Measurements from ENCODE around the gene CLIP4. TPM values are rescaled to one million over a fixed set of nuclear protein-coding genes. Genes with fewer than 3 reads are reported as not detected.
"Not testable (repeated sequence)": the region's sequence is repeated elsewhere in the genome, so short reads cannot be mapped to it uniquely, and the experiment has no call there.

Gene CLIP4
- polyA plus RNA-seq, 4 donors: 13.0 to 22.4 (median 18.2) TPM

DNA sequence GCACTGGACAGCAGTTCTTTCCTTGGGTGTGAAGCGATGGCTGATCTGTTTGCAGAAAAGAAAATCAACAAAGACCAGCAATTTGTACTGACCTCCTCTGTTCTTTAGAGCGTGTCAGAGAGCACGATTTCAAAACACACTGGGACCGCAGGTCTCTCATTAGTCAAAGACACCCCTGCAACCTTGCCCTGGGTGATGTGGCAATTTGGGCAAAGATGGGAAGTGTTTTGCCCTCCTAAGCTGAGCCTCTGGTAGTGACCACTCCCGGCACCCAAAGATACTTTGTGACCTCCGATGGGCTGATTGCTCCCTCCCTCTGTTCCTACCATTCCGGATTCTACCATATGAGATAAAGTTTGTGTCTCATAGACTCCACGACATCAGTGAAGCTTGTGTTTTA lies 18.2 kb upstream of the CLIP4 start:
- DNase-seq (ENCODE audit: low read depth in 4 of 4, low spot score in 3 of 4): no peak

- no peak for DNase-seq (ENCODE audit: low read depth in 4 of 4, low spot score in 3 of 4)
Observed at GRCh38 chr2:29097569-29097968, 17.6 kb upstream of the CLIP4 start.

DNA sequence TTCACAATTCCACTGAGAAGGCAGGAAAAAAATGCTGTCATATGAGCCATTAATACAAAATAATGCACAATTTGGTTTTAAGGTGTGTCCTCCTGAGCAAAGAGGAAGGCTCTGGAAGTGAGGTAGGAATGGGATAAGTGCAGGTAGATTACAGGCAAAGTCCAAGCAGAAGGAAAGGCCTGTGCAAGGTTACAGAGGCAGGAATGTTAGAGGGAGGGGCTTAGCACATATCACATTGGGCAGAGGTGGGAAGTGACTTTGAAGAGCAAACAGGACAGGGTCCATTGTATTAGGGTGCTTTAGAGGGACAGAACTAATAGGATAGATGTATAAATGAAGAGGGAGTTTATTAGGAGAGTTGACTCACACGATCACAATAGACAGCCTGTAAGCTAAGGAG lies 14.7 kb upstream of the CLIP4 start:
- DNase-seq (ENCODE audit: low read depth in 4 of 4, low spot score in 3 of 4): no peak

DNA sequence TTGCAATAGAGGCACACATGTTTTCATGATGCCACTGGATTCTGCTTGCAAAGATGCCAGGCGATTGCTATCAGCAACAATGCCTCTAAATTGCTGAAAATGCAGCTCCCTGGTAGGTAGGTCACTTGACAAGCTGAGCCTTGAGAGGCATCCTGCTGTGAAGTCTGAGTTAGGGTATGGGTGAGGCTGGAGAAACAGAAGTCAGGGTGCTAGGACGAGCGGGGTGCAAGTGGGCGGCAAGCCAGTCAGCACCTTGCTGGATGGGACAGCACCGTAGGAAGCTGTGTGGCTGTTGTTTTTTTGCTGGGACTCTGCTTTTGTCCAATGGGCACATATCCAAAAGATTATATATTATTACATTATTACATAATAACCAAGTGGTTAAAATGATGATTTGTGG lies 10.5 kb upstream of the CLIP4 start:
- no peak for DNase-seq (ENCODE audit: low read depth in 4 of 4, low spot score in 3 of 4)

DNA sequence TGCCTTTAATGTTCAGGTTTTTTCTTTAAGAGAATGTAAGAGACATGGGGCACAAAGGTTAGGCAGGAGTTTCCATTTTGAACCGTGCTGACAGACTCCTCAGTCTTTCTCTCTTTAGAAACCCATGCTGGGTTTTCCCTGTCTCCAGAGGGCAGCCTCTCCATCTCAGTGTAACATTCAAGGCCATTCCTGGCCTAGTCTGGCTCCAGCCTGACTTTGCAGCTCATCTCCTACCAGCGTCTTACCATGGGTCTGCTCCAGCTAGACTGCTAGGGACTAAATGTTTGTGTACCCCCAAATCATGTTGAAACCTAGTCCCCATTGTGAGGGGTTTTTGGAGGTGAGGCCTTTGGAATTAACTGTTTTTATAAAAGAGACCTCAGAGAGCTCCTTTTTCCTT lies 9.8 kb upstream of the CLIP4 start:
- DNase-seq (ENCODE audit: low read depth in 4 of 4, low spot score in 3 of 4): no peak

DNA sequence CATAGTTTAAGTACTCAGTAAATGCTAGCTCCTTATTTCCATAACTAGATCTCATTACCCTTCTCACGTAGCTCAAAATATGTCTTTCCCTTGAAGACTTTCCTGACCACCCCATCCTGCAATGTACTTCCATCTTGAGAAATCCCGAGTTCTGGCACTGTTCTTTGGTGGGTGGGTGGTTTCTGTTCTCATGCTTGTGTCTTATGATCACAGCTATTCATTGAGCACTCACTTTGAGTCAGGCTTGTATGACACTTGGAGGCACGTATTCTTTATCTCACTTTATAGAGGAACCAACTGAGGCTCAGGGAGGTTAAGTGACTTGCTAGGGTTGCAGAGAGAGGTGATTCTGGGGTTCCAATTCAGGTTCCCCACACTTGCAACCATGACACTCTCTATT lies 9.0 kb upstream of the CLIP4 start:
- no peak for DNase-seq (ENCODE audit: low read depth in 4 of 4, low spot score in 3 of 4)

DNA sequence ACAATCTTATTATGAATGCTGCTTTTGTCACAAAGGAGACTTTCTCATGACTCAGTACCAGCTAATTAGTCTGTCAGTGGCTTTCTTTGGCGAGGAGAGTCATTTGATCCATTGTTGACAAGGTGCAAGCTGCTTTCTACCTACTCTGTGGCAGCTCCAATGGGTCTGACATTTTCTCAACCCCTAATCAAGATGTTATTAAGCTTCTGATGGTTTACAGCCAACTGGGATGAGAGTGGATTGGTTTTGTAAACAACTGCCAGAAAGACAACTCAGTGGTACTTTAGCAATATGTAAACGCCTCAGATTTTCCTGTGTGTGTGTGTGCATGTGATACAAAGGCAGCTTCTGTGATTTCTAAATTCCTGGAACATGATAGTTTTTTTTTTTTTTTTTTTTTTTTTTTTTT lies 8.2 kb upstream of the CLIP4 start:
- DNase-seq (ENCODE audit: low read depth in 4 of 4, low spot score in 3 of 4): no peak

- not testable (repeated sequence) for DNase-seq (ENCODE audit: low read depth in 4 of 4, low spot score in 3 of 4)
Observed at GRCh38 chr2:29107547-29107946, 7.7 kb upstream of the CLIP4 start.

GRCh38 chr2:29108225-29108624 lies 7.0 kb upstream of the CLIP4 start:
- DNase-seq (ENCODE audit: low read depth in 4 of 4, low spot score in 3 of 4): no peak

DNA sequence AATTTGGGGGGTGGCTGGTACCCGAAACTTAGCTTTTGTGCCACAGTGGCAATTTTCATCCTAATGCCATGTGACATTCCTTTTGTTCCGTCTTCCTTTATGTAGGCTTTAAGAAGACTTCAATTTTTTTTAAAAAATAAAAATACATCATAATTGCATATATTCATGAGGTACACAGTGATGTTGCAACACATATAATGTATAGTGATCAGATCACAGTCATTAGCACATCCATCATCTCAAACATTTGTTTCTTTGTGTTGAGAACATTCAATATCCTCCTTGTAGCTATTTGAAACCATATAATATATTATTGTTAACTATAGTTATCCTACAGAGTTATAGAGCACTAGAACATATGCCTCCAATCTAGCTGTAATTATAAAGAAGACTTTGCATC lies 6.0 kb upstream of the CLIP4 start:
- DNase-seq (ENCODE audit: low read depth in 4 of 4, low spot score in 3 of 4): no peak

DNA sequence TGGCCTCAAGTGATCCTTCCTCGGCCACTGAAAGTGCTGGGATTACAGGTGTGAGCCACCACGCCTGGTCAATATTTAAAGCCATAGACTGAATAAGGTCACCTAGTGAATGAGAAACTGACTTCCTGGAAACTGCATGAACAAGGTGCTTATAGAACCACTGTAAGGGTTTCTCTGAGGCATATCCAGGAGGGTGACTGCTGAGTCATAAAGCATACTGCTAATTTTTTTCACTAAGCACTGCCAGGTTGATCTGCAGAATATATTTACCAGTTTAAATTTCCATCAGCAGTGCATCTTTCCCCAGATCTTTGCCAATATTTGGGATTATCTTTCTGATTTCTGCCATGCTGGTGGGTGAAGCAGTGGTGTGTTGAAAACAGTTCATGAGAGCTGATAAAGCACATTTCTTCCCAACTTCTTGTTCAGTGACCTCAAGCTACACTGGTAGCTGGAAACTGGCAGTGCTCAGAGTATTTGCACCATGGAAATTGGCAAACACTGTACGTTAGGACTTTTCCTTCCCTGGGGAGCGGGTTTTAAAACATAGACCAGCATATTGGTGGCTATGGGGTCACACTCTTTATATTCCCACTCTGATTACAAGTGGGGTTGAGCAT lies 4.2 kb upstream of the CLIP4 start:
- DNase-seq (ENCODE audit: low read depth in 4 of 4, low spot score in 3 of 4): no peak

DNA sequence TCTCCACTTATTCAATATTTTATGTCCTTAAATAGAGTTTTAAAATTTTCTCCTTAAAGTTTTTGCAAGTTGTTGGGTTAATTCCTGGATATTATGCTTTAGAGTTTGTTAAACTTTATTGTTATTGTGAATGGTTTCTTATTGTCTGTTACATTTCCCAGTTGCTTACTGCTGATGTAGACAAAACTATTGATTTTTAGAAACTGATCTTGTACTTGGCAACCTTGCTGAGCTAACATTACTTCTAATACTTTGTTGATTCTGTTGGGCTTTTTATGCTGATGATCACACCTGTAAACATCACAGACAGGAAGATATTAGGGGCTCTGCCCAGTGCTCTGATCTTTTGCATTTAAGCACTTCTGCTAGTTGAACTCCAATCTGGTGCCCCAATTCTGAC lies 2.8 kb upstream of the CLIP4 start:
- no peak for DNase-seq (ENCODE audit: low read depth in 4 of 4, low spot score in 3 of 4)

DNA sequence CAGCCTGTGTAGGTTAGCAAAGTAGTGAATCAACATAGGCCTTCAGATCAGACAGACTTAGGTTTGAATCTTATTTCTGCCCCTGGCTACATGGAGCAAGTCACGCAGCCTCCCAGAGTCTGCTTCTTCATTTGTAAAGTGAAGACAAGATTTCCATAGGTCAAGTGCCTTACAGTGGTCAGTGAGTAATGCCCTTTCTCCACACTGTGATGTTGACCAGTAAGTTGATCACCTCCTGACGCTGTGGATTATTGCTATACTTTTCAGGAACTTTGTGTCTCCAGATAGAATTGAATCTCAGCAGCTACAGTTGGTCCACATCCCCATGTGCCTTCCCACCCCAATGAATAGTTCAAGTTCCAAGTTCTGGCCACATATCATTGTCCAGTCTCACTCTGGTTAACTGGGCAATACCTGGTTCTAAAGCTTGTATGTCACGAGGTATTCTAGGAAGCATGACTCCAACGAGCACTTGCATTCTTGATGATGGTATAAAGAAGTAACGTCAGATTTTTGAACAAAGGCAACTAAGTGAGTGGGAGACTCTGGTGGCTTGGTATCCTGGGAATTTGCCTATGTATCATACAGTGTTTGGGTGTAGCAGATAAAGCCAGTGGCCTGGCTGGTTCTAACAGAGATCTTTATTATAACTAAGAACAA lies 2.1 kb upstream of the CLIP4 start:
- no peak for DNase-seq (ENCODE audit: low read depth in 4 of 4, low spot score in 3 of 4)

GRCh38 chr2:29113891-29114321 lies 1.3 kb upstream of the CLIP4 start:
- DNase-seq (ENCODE audit: low read depth in 4 of 4, low spot score in 3 of 4): no peak

- DNase-seq (ENCODE audit: low read depth in 4 of 4, low spot score in 3 of 4): no peak
Observed at GRCh38 chr2:29114586-29114945, 649 bp upstream of the CLIP4 start.

GRCh38 chr2:29115797-29116781 lies 874 bp downstream of the CLIP4 start:
- DNase-seq (ENCODE audit: low read depth in 4 of 4, low spot score in 3 of 4): peak in 1 of 4 donors; percentile 20

DNA sequence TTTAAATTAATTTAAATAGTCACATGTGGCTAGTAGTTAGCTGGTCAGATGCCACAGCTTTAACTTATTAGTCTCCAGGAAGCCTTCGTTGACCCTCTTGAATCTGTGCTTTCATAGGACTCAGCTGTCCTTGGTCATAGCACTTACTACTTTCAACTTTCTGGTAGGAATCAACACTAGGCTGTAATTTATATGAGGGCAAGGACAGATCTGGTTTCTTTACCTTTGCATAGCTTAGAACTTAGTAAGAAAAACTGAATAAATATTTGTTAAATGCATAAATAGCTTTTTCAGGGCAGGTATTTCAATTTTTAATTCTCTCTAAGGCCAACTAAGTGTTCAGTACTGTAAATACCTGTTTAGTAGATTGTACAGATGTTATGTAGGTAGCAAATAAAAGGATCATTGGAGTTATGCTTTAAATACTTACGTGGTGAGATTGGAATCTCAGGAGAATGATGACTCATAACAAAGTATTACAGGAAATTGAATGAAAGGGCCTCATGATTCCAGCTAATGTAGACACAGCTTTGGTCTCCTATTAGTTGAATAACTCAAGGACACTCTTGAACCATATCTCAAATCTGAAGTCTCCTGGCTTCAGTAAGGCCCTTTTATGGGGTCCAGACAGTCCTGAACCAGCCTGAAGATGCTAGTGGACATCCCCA lies 2.6 kb downstream of the CLIP4 start:
- DNase-seq (ENCODE audit: low read depth in 4 of 4, low spot score in 3 of 4): no peak

GRCh38 chr2:29119211-29119610 lies 4.0 kb downstream of the CLIP4 start:
- DNase-seq (ENCODE audit: low read depth in 4 of 4, low spot score in 3 of 4): no peak

DNA sequence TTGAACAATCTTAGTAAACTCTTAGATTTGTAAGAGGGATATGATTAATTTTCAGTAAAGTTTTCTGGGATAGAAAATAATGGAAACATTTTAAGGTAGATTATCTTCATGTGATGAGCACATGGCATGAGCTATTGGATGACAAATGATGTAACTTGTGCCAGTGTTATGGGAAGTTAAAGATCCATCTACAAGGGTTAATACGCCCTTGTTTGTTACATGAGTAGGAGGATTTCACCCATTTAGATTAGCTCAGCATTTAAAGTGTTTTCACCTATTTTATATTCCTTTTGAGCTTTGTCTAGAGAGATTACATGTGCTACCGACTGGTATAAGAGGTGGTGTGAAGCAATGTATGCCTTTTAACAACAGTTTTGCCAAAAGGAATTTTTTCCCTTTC lies 5.6 kb downstream of the CLIP4 start:
- no peak for DNase-seq (ENCODE audit: low read depth in 4 of 4, low spot score in 3 of 4)

GRCh38 chr2:29123617-29124349 lies 8.6 kb downstream of the CLIP4 start:
- DNase-seq (ENCODE audit: low read depth in 4 of 4, low spot score in 3 of 4): no peak
